Cerebellar cortex (tissue), 1 donor: ENCODE data around the gene OLFM1.
A peak's percentile ranks its signal among the peaks of the same experiment; 100 is the strongest.
"Not testable (repeated sequence)": the region's sequence is repeated elsewhere in the genome, so short reads cannot be mapped to it uniquely, and the experiment has no call there.

Source experiments
- DNase-seq: peaks from one replicate; pipeline ENCODE4 v3.0.0-alpha.2; 2015; ENCODE audit warnings: low spot score

OLFM1 gene

GRCh38 chr9:135060461-135061116 lies 26.9 kb upstream of the OLFM1 start:
- no peak for DNase-seq

GRCh38 chr9:135061441-135061840 lies 26.0 kb upstream of the OLFM1 start:
- DNase-seq: no peak

GRCh38 chr9:135062254-135062653 lies 25.2 kb upstream of the OLFM1 start:
- DNase-seq: no peak

GRCh38 chr9:135063466-135063865 lies 24.0 kb upstream of the OLFM1 start:
- DNase-seq: not testable (repeated sequence)

GRCh38 chr9:135063888-135064287 lies 23.6 kb upstream of the OLFM1 start:
- DNase-seq: not testable (repeated sequence)

- no peak for DNase-seq
Observed at GRCh38 chr9:135065151-135065550, 22.3 kb upstream of the OLFM1 start.

GRCh38 chr9:135065804-135066203 lies 21.7 kb upstream of the OLFM1 start:
- no peak for DNase-seq

GRCh38 chr9:135066291-135066690 lies 21.2 kb upstream of the OLFM1 start:
- no peak for DNase-seq

- no peak for DNase-seq
Observed at GRCh38 chr9:135067096-135067710, 20.3 kb upstream of the OLFM1 start.

GRCh38 chr9:135068776-135069415 lies 18.6 kb upstream of the OLFM1 start:
- no peak for DNase-seq

- no peak for DNase-seq
Observed at GRCh38 chr9:135069558-135070197, 17.8 kb upstream of the OLFM1 start.

GRCh38 chr9:135070198-135070951 lies 17.1 kb upstream of the OLFM1 start:
- DNase-seq: no peak

GRCh38 chr9:135070964-135071735 lies 16.3 kb upstream of the OLFM1 start:
- no peak for DNase-seq

- DNase-seq: no peak
Observed at GRCh38 chr9:135073081-135073740, 14.3 kb upstream of the OLFM1 start.

- no peak for DNase-seq
Observed at GRCh38 chr9:135073741-135074305, 13.6 kb upstream of the OLFM1 start.

GRCh38 chr9:135074354-135075233 lies 12.9 kb upstream of the OLFM1 start:
- no peak for DNase-seq

- DNase-seq: peak; percentile 63
Observed at GRCh38 chr9:135075234-135076142, 12.0 kb upstream of the OLFM1 start.

GRCh38 chr9:135076143-135076875 lies 11.2 kb upstream of the OLFM1 start:
- DNase-seq: peak; percentile 41
